Pericardium fibroblast (primary cell): ENCODE measurements around the gene SDHD. TPM values are rescaled to one million over a fixed set of nuclear protein-coding genes. Genes with fewer than 3 reads are reported as not detected.

Experiments
- total RNA-seq: library from RNA; depleted of rRNA; stranded (reverse); fragments of >200 nt; gene quantifications from 2 replicates; pipeline ENCODE4 v1.2.3, GENCODE V29; 2015

The SDHD gene
- 77.8 and 92.3 TPM in 2 replicates for total RNA-seq

DNA sequence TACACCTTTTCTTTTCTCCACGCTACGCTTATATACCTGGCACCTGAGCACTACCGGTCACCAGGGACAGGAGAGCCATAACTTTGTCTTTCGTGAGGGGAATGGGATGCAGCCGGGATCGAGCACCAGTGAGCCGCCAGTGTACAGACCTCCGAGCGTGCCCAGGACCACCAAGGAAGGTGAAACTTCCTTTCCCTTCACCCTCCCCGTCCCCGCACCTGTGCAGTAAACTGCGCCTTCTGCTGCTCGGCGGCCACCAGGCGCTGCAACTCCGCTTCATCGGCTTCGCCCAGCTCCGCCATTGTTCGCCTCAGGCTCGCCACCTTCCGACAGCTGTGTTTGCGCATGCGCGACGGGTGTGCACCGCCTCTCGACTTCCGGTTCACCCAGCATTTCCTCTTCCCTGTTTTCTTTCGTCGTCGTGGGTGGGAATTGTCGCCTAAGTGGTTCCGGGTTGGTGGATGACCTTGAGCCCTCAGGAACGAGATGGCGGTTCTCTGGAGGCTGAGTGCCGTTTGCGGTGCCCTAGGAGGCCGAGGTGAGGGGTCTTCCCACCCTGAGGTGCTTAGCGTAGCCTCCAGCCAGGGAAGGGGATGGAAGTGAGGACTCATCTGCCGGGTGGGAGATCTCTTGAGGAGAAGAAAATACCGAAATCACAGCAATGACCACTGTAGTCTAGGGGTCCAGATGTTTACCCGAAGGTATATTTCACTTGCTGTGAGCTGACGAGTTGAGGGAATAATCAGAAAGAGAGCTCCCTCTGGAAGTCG is at the start of gene SDHD, which contains the start of gene TIMM8B:
Gene SDHD, plus strand, starts transcription at position 452 of the 770 bp plus-strand sequence. Its CDS starts 35 bp downstream, at position 487.
Gene TIMM8B, minus strand, starts transcription at position 335 of the 770 bp plus-strand sequence. Its CDS starts 33 bp downstream, at position 302.

DNA sequence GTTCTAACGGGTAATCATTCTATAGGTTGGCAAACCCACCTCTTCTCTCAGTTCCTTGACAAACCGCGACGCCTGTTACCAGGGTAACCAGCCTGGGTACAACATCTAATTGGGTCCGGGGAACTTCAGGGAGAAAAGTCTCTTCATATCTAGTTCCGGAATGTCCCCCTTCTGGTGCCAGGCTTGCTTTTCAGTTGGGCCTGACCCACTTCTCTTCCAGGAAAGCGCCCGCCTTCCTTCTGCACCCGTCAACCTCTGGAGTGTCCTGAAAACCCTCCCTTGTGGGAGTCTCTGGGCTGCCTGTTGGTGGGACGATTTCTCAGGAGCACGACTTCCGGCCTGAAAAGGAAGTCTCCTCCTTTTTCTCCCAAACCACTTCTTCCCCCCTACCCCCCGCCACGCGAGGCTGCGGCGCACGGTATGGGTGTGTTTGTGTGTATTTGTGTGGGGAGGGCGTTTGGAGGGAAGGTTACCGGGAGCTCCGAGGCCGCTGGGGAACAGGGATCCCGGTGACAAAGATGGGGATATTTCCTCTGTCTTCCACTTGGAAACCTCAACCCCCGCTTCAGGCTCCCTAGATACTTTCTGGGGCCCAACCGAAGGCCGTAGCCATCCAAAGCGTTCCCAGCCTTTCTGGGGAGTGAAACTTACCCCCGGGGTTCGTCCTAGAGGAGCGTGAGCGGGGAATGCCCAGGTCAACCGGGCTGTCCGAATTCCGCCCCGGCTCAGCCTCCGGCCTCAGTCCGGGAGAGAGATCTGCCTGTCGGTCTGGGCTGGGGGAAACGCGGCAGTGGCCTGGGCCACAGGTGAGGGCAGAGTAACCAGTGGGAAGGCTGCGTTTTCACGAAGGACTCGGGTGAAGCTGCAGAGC is 12.5 kb upstream of the SDHD start, which contains the start of the genes NKAPD1 and PIH1D2:
Gene NKAPD1, plus strand, starts transcription at position 359 of the 871 bp plus-strand sequence. CDS start 1,276 bp downstream, outside the sequence.
Gene PIH1D2, minus strand, starts transcription at position 77 of the 871 bp plus-strand sequence. CDS start 843 bp downstream, outside the sequence.

Other genes with a start within 250 kb of the SDHD start
- 21.2 and 29.3 TPM in 2 replicates for gene ALG9, start 215.3 kb upstream of the SDHD start, total RNA-seq
- gene FDXACB1, start 207.7 kb upstream of the SDHD start, total RNA-seq, result 0.85 and 1.6 TPM in 2 replicates
- gene CFAP68, start 207.3 kb upstream of the SDHD start, total RNA-seq, result 26.3 and 26.5 TPM in 2 replicates
- gene CRYAB, start 175.1 kb upstream of the SDHD start, total RNA-seq, result 44.4 and 88.3 TPM in 2 replicates
- 0.23 and 1.2 TPM in 2 replicates for gene HSPB2, start 174.1 kb upstream of the SDHD start, total RNA-seq
- gene C11orf52, start 168.0 kb upstream of the SDHD start, total RNA-seq, result 2.0 TPM in 1 of 2 replicates, not detected in the other
- 8.9 and 14.1 TPM in 2 replicates for gene DIXDC1, start 149.5 kb upstream of the SDHD start, total RNA-seq
- 15.1 and 23.5 TPM in 2 replicates for gene DLAT, start 61.5 kb upstream of the SDHD start, total RNA-seq
- 2.0 TPM in 1 of 2 replicates, not detected in the other for gene PIH1D2, start 12.9 kb upstream of the SDHD start, total RNA-seq
- gene NKAPD1, start 12.6 kb upstream of the SDHD start, total RNA-seq, result 11.1 and 59.2 TPM in 2 replicates
- gene TIMM8B, start 117 bp upstream of the SDHD start, total RNA-seq, result 53.7 and 57.0 TPM in 2 replicates
- gene IL18, start 77.2 kb downstream of the SDHD start, total RNA-seq, result 4.1 and 5.2 TPM in 2 replicates
- gene TEX12, start 80.5 kb downstream of the SDHD start, total RNA-seq, result not detected in 2 replicates
- gene BCO2, start 88.6 kb downstream of the SDHD start, total RNA-seq, result 1.2 and 2.9 TPM in 2 replicates
- 23.2 and 27.8 TPM in 2 replicates for gene PTS, start 139.6 kb downstream of the SDHD start, total RNA-seq
- not detected in 2 replicates for gene PLET1, start 174.0 kb downstream of the SDHD start, total RNA-seq